Spleen (tissue), 7 donors: ENCODE measurements around the gene OR8H1.

Source experiments
- POLR2A ChIP-seq, 3 donors: fragments of 450-650 bp; IDR thresholded peaks; one replicate each; pipeline ENCODE4 v1.5.1; 2017; ENCODE audit warnings: antibody characterized with exemption in 3 of 3, mild to moderate bottlenecking in 1 of 3
- TF ChIP-seq, protein P1 (sequence below), 11 experiments: fragments of 200-600 bp in 7 of 11; fragments of 450-650 bp in 4 of 11; sonication (generic) in 4 of 11; IDR thresholded peaks in 8 of 11; conservative IDR thresholded peaks in 3 of 11; 1 replicate in 7 of 11; 2 replicates in 4 of 11; pipeline versions ENCODE4 v1.4.0 to v1.8.0; 2016 to 2021; ENCODE audit warnings: antibody characterized with exemption in 11 of 11, inconsistent platforms in 4 of 11, mild to moderate bottlenecking in 1 of 11
- donor health status: DM: no; HTN: no; CAD: no; lungs with moderate emphysema.
- donor health status: DM: no; HTN: no; CAD: no.
- donor health status: DM: no; HTN: no; CAD: no.

DNA sequence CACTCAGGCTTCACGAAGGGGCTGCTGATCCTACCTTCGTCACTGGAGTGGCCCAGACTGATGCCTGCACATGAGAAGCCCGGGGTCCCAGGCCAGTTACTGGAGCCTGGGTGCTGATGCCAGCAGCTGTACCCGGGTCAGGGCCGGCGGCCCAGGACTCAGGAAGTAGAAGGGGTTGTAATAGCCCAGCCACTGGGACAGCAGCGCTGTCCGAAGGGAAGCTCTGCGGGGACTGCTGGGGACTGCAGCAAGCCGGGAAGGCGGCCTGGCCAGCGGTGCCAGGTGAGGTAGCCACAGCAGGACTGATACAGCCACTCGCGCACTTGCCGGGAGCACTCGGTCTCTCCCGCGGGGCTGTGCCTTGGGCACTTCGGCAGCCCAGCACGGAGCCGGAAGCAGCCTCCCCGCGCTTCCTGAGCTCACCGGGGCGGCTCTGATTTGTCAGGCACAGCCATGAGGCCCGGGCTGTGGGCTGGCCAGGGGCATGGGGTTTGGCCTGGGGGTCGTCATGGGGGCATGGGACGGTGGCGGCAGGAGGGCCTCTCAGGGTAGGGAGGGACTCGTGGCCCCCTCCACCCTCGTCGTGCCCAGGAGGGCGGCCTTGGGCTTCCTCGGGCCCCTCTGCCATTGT is 39.9 kb upstream of the OR8H1 start:
- no peak for TF ChIP-seq POLR2A (IDR thresholded peaks at IDR 0.05)
- TF ChIP-seq, protein P1, sequence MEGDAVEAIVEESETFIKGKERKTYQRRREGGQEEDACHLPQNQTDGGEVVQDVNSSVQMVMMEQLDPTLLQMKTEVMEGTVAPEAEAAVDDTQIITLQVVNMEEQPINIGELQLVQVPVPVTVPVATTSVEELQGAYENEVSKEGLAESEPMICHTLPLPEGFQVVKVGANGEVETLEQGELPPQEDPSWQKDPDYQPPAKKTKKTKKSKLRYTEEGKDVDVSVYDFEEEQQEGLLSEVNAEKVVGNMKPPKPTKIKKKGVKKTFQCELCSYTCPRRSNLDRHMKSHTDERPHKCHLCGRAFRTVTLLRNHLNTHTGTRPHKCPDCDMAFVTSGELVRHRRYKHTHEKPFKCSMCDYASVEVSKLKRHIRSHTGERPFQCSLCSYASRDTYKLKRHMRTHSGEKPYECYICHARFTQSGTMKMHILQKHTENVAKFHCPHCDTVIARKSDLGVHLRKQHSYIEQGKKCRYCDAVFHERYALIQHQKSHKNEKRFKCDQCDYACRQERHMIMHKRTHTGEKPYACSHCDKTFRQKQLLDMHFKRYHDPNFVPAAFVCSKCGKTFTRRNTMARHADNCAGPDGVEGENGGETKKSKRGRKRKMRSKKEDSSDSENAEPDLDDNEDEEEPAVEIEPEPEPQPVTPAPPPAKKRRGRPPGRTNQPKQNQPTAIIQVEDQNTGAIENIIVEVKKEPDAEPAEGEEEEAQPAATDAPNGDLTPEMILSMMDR (IDR thresholded peaks at IDR 0.05 in 8 of 11, conservative IDR thresholded peaks at IDR 0.05 in 3 of 11), result no peak
